Liver (tissue), 9 donors: ENCODE data around the gene AP3S1. TPM values are rescaled to one million over a fixed set of nuclear protein-coding genes. Genes with fewer than 3 reads are reported as not detected.

Experiments
- DNase-seq: peaks from one replicate; pipeline ENCODE4 v3.0.0-alpha.2; 2017; ENCODE audit warnings: low spot score
- H3K27ac ChIP-seq, 2 donors: one replicate each; pipeline ENCODE4 v1.7.0; 2013; ENCODE audit warnings: inconsistent platforms in 2 of 2, low read length in 2 of 2, control low read depth in 1 of 2, low read depth in 1 of 2, mild to moderate bottlenecking in 1 of 2
- H3K27me3 ChIP-seq, 4 donors: one replicate each; pipeline versions ENCODE4 v1.6.1 to v1.7.0; 2013; ENCODE audit warnings: low read length in 3 of 4, inconsistent platforms in 1 of 4, mild to moderate bottlenecking in 1 of 4, moderate library complexity in 1 of 4; ENCODE audit not compliant: control insufficient read depth in 4 of 4, insufficient read depth in 4 of 4
- H3K36me3 ChIP-seq, 4 donors: one replicate each; pipeline versions ENCODE4 v1.6.1 to v1.7.0; 2013; ENCODE audit warnings: low read length in 3 of 4, mild to moderate bottlenecking in 3 of 4, low read depth in 1 of 4, moderate library complexity in 1 of 4; ENCODE audit not compliant: control insufficient read depth in 4 of 4, insufficient read depth in 3 of 4
- H3K4me1 ChIP-seq, 4 donors: one replicate each; pipeline versions ENCODE4 v1.6.1 to v1.7.0; 2013; ENCODE audit warnings: low read length in 3 of 4, mild to moderate bottlenecking in 3 of 4, moderate library complexity in 1 of 4; ENCODE audit not compliant: control insufficient read depth in 4 of 4, insufficient read depth in 4 of 4
- H3K4me3 ChIP-seq, 3 donors: one replicate each; pipeline versions ENCODE4 v1.6.1 to v1.7.0; 2013; ENCODE audit warnings: low read length in 3 of 3, control low read depth in 1 of 3, low read depth in 1 of 3, mild to moderate bottlenecking in 1 of 3
- H3K9ac ChIP-seq, 2 donors: one replicate each; pipeline ENCODE4 v1.7.0; 2013; ENCODE audit warnings: low read length in 2 of 2, mild to moderate bottlenecking in 2 of 2, moderate library complexity in 2 of 2, control low read depth in 1 of 2, low read depth in 1 of 2
- H3K9me3 ChIP-seq, 4 donors: one replicate each; pipeline versions ENCODE4 v1.6.1 to v1.7.0; 2013; ENCODE audit warnings: low read length in 3 of 4; ENCODE audit not compliant: control insufficient read depth in 4 of 4
- ATF3 ChIP-seq: IDR thresholded peaks from 2 replicates; pipeline ENCODE4 v1.6.1; 2016; ENCODE audit warnings: antibody characterized with exemption
- CTCF ChIP-seq: fragments of 150-350 bp; IDR thresholded peaks from 2 replicates; pipeline ENCODE4 v1.5.1; 2017; ENCODE audit warnings: improper control_type of control experiment, low read depth, low read length; ENCODE audit not compliant: missing input control
- EGR1 ChIP-seq, 2 donors: IDR thresholded peaks; 2 replicates each; pipeline ENCODE4 v1.6.1; 2016 to 2018; ENCODE audit warnings: antibody characterized with exemption in 2 of 2, low read depth in 2 of 2
- FOXA1 ChIP-seq: IDR thresholded peaks from 2 replicates; pipeline ENCODE4 v1.6.1; 2016; ENCODE audit warnings: antibody characterized with exemption
- FOXA2 ChIP-seq: IDR thresholded peaks from 2 replicates; pipeline ENCODE4 v1.6.1; 2016; ENCODE audit warnings: antibody characterized with exemption
- GABPA ChIP-seq, 2 donors: IDR thresholded peaks in 1 of 2; conservative IDR thresholded peaks in 1 of 2; 2 replicates each; pipeline ENCODE4 v1.6.1; 2016; ENCODE audit warnings: antibody characterized with exemption in 2 of 2, mild to moderate bottlenecking in 1 of 2, moderate library complexity in 1 of 2
- HNF4A ChIP-seq, 2 donors: conservative IDR thresholded peaks; 2 replicates each; pipeline ENCODE4 v1.6.1; 2016; ENCODE audit warnings: antibody characterized with exemption in 2 of 2, mild to moderate bottlenecking in 2 of 2
- HNF4G ChIP-seq: IDR thresholded peaks from 2 replicates; pipeline ENCODE4 v1.6.1; 2016; ENCODE audit warnings: antibody characterized with exemption
- JUND ChIP-seq, 2 donors: IDR thresholded peaks; 2 replicates each; pipeline ENCODE4 v1.6.1; 2016; ENCODE audit warnings: antibody characterized with exemption in 2 of 2
- MAX ChIP-seq: IDR thresholded peaks from 2 replicates; pipeline ENCODE4 v1.6.1; 2016; ENCODE audit warnings: antibody characterized with exemption
- NR2F2 ChIP-seq: IDR thresholded peaks from 2 replicates; pipeline ENCODE4 v1.6.1; 2016; ENCODE audit warnings: antibody characterized with exemption
- RAD21 ChIP-seq, 2 donors: IDR thresholded peaks; 2 replicates each; pipeline ENCODE4 v1.6.1; 2016; ENCODE audit warnings: antibody characterized with exemption in 2 of 2, mild to moderate bottlenecking in 2 of 2
- REST ChIP-seq: IDR thresholded peaks from 2 replicates; pipeline ENCODE4 v1.6.1; 2016; ENCODE audit warnings: antibody characterized with exemption, mild to moderate bottlenecking
- RXRA ChIP-seq, 2 donors: IDR thresholded peaks; 2 replicates each; pipeline ENCODE4 v1.6.1; 2017 to 2018; ENCODE audit warnings: antibody characterized with exemption in 2 of 2, mild to moderate bottlenecking in 1 of 2
- SP1 ChIP-seq: IDR thresholded peaks from 2 replicates; pipeline ENCODE4 v1.6.1; 2018; ENCODE audit warnings: antibody characterized with exemption, mild to moderate bottlenecking
- TAF1 ChIP-seq: conservative IDR thresholded peaks from 2 replicates; pipeline ENCODE4 v1.6.1; 2016; ENCODE audit warnings: antibody characterized with exemption, mild to moderate bottlenecking
- YY1 ChIP-seq: IDR thresholded peaks from 2 replicates; pipeline ENCODE4 v1.6.1; 2016; ENCODE audit warnings: antibody characterized with exemption, mild to moderate bottlenecking
- ZBTB33 ChIP-seq: IDR thresholded peaks from 2 replicates; pipeline ENCODE4 v1.6.1; 2016; ENCODE audit warnings: antibody characterized with exemption
- WGBS: extraction: QIAGEN DNeasy Blood & Tissue Kit; methylation state at CpG from one replicate; pipeline ENCODE4 v1.1.7; 2013; 5-methylcytosine and 5-hydroxymethylcytosine counted together
- polyA plus RNA-seq, 2 donors: library from polyadenylated mRNA; stranded (reverse) in 1 of 2; unstranded in 1 of 2; fragments of 200-250 nt in 1 of 2; fragments of >200 nt in 1 of 2; fragmentation: Nextera tagmentation in 1 of 2; extraction: Ambion mirVana in 1 of 2; gene quantifications; one replicate each; pipeline versions ENCODE4 v1.2.1 to v1.2.3, GENCODE V29; 2013 to 2015
- total RNA-seq, 2 donors: library from RNA; depleted of rRNA; stranded (reverse); fragments of >200 nt; gene quantifications; one replicate each; pipeline ENCODE4 v1.2.3, GENCODE V29; 2014
- donor health status: healthy.
- donor health status: healthy.
- donor health status: healthy.
- donor health status: healthy.
- donor health status: healthy.

AP3S1 gene
- total and polyA plus RNA-seq, 4 donors = 32.7 to 52.7 (median 40.9) TPM

- Histone ChIP-seq H3K9ac (no peak overlapping the region), H3K27ac (no peak overlapping the region), H3K36me3 (peaks cover 0 to 3% (median 1%) of the 10 kb centered on the region in 4 donors), H3K4me1 (peaks cover 0 to 8% (median 1%) of the 10 kb centered on the region in 4 donors), H3K9me3 (no peaks in the 10 kb centered on the region), H3K27me3 (no peaks in the 10 kb centered on the region), H3K4me3 (no peak overlapping the region)
- WGBS = 55% methylated on average over 3 of the region's 3 CpGs
- no peak for DNase-seq
- TF ChIP-seq JUND (IDR thresholded peaks at IDR 0.05) = no peak
- TF ChIP-seq CTCF = no peak
- TF ChIP-seq RXRA (IDR thresholded peaks at IDR 0.05) = peak; percentile 62 to 83
- peak; percentile 91 for TF ChIP-seq HNF4G
- no peak for TF ChIP-seq FOXA2
- no peak for TF ChIP-seq TAF1
- no peak for TF ChIP-seq NR2F2
- TF ChIP-seq FOXA1 = no peak
- TF ChIP-seq YY1 = no peak
- TF ChIP-seq REST = peak; percentile 94
- no peak for TF ChIP-seq ZBTB33
- TF ChIP-seq EGR1 (IDR thresholded peaks at IDR 0.05; ENCODE audit: low read depth in 2 of 2) = no peak
- TF ChIP-seq SP1 = peak; percentile 45
- no peak for TF ChIP-seq ATF3
- TF ChIP-seq MAX = peak; percentile 19
- TF ChIP-seq HNF4A (conservative IDR thresholded peaks at IDR 0.05) = peak; percentile 88 to 97
- no peak for TF ChIP-seq GABPA (IDR thresholded peaks at IDR 0.05 in 1 of 2, conservative IDR thresholded peaks at IDR 0.05 in 1 of 2)
- TF ChIP-seq RAD21 (IDR thresholded peaks at IDR 0.05) = no peak
Measured at GRCh38 chr5:115894342-115894741, 52.6 kb downstream of the AP3S1 start.
